Measurements from ENCODE around the gene GABRG3. TPM values are rescaled to one million over a fixed set of nuclear protein-coding genes. Genes with fewer than 3 reads are reported as not detected.
A peak's percentile ranks its signal among the peaks of the same experiment; 100 is the strongest.

The GABRG3 gene
- total and polyA plus RNA-seq, 4 donors, result 0.02 to 0.19 TPM; not detected in 2

DNA sequence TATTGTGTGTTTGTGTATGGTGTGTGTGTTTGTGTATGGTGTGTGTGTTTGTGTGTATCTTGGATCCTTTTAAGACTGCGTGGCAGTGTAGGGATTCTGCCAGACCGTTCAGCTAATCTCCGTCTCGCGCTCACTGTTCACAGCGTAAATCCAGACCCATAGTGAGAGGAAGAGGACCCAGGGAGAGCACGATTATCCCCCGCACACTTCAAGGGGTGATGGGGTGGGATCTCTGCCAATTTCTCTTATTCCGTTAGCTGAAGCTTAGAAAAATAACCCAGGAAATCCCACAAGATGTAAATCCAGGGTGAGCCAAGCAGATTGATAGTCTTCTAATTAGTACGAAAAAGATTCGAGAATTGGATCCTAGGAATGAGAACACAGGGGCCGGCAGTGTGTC, 381.2 kb downstream of the GABRG3 start:
- 92% methylated on average over 12 of the region's 12 CpGs for WGBS
- Histone ChIP-seq H3K27me3 (ENCODE audit: control insufficient read depth in 4 of 4, insufficient read depth in 4 of 4, low read length in 3 of 4) (no peaks in the 10 kb centered on the region), H3K4me1 (ENCODE audit: control insufficient read depth in 4 of 4, insufficient read depth in 4 of 4, low read length in 3 of 4) (no peaks in the 10 kb centered on the region), H3K9ac (ENCODE audit: low read depth in 1 of 2, low read length in 2 of 2) (no peak overlapping the region), H3K36me3 (ENCODE audit: control insufficient read depth in 4 of 4, insufficient read depth in 3 of 4, low read depth in 1 of 4, low read length in 3 of 4) (no peaks in the 10 kb centered on the region), H3K27ac (ENCODE audit: low read depth in 1 of 2, low read length in 2 of 2) (no peak overlapping the region), H3K9me3 (ENCODE audit: control insufficient read depth in 4 of 4, low read length in 3 of 4) (no peaks in the 10 kb centered on the region), H3K4me3 (ENCODE audit: low read depth in 1 of 3, low read length in 3 of 3) (no peak overlapping the region)
- DNase-seq (ENCODE audit: low spot score), result no peak
- TF ChIP-seq, protein P1, sequence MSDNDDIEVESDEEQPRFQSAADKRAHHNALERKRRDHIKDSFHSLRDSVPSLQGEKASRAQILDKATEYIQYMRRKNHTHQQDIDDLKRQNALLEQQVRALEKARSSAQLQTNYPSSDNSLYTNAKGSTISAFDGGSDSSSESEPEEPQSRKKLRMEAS (IDR thresholded peaks at IDR 0.05), result no peak
- TF ChIP-seq, protein P2, sequence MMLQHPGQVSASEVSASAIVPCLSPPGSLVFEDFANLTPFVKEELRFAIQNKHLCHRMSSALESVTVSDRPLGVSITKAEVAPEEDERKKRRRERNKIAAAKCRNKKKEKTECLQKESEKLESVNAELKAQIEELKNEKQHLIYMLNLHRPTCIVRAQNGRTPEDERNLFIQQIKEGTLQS (IDR thresholded peaks at IDR 0.05), result no peak

DNA sequence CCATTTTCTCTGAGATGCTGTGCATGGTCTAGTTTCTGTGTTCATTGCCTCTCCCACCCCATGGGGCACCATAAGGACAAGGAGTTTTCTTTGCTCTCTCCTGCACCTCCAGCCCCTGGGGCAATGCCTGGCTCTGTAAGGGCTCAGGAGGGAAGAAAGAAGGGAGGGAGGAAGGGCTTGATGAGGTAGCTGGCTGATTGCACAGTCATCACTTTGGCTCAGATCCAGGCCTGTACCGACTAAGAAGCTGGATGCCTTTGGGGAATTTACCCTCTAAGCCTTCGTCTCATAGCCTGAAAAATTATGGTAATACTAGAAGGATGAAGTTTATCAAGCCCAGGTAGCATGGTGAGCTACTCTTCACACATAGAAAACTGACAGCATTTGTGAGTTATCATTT, 382.9 kb downstream of the GABRG3 start:
- TF ChIP-seq, protein P2 (IDR thresholded peaks at IDR 0.05), result no peak
- TF ChIP-seq HNF4A (conservative IDR thresholded peaks at IDR 0.05) (no peak), SP1 (IDR thresholded peaks at IDR 0.05) (no peak), FOXA1 (IDR thresholded peaks at IDR 0.05) (no peak), JUND (IDR thresholded peaks at IDR 0.05) (no peak)
- TF ChIP-seq, protein P3, sequence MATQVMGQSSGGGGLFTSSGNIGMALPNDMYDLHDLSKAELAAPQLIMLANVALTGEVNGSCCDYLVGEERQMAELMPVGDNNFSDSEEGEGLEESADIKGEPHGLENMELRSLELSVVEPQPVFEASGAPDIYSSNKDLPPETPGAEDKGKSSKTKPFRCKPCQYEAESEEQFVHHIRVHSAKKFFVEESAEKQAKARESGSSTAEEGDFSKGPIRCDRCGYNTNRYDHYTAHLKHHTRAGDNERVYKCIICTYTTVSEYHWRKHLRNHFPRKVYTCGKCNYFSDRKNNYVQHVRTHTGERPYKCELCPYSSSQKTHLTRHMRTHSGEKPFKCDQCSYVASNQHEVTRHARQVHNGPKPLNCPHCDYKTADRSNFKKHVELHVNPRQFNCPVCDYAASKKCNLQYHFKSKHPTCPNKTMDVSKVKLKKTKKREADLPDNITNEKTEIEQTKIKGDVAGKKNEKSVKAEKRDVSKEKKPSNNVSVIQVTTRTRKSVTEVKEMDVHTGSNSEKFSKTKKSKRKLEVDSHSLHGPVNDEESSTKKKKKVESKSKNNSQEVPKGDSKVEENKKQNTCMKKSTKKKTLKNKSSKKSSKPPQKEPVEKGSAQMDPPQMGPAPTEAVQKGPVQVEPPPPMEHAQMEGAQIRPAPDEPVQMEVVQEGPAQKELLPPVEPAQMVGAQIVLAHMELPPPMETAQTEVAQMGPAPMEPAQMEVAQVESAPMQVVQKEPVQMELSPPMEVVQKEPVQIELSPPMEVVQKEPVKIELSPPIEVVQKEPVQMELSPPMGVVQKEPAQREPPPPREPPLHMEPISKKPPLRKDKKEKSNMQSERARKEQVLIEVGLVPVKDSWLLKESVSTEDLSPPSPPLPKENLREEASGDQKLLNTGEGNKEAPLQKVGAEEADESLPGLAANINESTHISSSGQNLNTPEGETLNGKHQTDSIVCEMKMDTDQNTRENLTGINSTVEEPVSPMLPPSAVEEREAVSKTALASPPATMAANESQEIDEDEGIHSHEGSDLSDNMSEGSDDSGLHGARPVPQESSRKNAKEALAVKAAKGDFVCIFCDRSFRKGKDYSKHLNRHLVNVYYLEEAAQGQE (IDR thresholded peaks at IDR 0.05), result no peak
- TF ChIP-seq, protein P4, sequence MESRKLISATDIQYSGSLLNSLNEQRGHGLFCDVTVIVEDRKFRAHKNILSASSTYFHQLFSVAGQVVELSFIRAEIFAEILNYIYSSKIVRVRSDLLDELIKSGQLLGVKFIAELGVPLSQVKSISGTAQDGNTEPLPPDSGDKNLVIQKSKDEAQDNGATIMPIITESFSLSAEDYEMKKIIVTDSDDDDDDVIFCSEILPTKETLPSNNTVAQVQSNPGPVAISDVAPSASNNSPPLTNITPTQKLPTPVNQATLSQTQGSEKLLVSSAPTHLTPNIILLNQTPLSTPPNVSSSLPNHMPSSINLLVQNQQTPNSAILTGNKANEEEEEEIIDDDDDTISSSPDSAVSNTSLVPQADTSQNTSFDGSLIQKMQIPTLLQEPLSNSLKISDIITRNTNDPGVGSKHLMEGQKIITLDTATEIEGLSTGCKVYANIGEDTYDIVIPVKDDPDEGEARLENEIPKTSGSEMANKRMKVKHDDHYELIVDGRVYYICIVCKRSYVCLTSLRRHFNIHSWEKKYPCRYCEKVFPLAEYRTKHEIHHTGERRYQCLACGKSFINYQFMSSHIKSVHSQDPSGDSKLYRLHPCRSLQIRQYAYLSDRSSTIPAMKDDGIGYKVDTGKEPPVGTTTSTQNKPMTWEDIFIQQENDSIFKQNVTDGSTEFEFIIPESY (IDR thresholded peaks at IDR 0.05), result no peak
- DNase-seq (ENCODE audit: low spot score), result no peak
- H3K9me3 ChIP-seq (ENCODE audit: control insufficient read depth in 4 of 4, low read length in 3 of 4), result no peaks in the 10 kb centered on the region
- 71% methylated on average over 2 of the region's 2 CpGs for WGBS
- H3K4me1 ChIP-seq (ENCODE audit: control insufficient read depth in 4 of 4, insufficient read depth in 4 of 4, low read length in 3 of 4), result no peaks in the 10 kb centered on the region
- H3K9ac ChIP-seq (ENCODE audit: low read depth in 1 of 2, low read length in 2 of 2), result no peak overlapping the region
- no peak overlapping the region for H3K4me3 ChIP-seq (ENCODE audit: low read depth in 1 of 3, low read length in 3 of 3)
- no peak overlapping the region for H3K27ac ChIP-seq (ENCODE audit: low read depth in 1 of 2, low read length in 2 of 2)
- no peaks in the 10 kb centered on the region for H3K36me3 ChIP-seq (ENCODE audit: control insufficient read depth in 4 of 4, insufficient read depth in 3 of 4, low read depth in 1 of 4, low read length in 3 of 4)
- no peaks in the 10 kb centered on the region for H3K27me3 ChIP-seq (ENCODE audit: control insufficient read depth in 4 of 4, insufficient read depth in 4 of 4, low read length in 3 of 4)

DNA sequence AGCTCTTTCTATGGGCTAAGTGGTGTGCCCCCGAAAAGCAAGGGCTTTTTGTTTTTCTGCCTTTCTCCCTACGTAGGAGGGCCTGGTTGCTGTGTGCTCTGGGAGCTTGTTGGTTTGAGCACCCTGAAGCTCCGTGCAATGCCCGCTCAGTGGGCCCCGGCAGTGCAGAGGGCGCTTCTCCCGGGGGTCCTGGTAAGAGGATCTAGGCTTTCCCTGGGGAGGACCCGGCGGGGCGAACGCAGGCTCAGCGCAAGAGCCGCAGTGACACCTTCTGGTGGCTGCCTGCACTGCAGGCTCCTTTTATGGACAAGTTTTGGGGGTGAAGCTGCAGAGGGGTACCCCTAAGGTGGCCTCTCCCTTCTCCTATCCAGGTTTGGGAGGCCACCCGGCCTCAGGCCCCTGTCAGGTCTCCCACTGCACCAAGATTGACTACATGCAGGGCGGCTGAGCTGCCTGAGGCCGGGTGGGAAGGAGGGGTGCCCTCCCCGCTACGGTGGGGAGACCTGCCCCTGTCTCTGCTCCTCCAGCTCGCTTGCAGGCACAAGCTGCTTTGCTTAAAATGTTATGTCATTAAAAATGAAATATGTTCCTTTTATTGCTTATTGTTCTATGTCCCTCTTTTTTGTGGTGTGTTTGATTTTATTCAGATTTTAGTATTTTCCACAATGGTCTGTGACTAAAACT, 387.9 kb downstream of the GABRG3 start:
- H3K4me3 ChIP-seq (ENCODE audit: low read depth in 1 of 3, low read length in 3 of 3), result no peak overlapping the region

More for the DNA sequence above, 387.9 kb downstream of the GABRG3 start:
- no peak for DNase-seq (ENCODE audit: low spot score)
- H3K36me3 ChIP-seq (ENCODE audit: control insufficient read depth in 4 of 4, insufficient read depth in 3 of 4, low read depth in 1 of 4, low read length in 3 of 4), result no peaks in the 10 kb centered on the region
- TF ChIP-seq JUND (IDR thresholded peaks at IDR 0.05), result no peak
- TF ChIP-seq, protein P5, sequence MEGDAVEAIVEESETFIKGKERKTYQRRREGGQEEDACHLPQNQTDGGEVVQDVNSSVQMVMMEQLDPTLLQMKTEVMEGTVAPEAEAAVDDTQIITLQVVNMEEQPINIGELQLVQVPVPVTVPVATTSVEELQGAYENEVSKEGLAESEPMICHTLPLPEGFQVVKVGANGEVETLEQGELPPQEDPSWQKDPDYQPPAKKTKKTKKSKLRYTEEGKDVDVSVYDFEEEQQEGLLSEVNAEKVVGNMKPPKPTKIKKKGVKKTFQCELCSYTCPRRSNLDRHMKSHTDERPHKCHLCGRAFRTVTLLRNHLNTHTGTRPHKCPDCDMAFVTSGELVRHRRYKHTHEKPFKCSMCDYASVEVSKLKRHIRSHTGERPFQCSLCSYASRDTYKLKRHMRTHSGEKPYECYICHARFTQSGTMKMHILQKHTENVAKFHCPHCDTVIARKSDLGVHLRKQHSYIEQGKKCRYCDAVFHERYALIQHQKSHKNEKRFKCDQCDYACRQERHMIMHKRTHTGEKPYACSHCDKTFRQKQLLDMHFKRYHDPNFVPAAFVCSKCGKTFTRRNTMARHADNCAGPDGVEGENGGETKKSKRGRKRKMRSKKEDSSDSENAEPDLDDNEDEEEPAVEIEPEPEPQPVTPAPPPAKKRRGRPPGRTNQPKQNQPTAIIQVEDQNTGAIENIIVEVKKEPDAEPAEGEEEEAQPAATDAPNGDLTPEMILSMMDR (IDR thresholded peaks at IDR 0.05; ENCODE audit: low read depth, low read length, missing input control), result peak; percentile 48
- TF ChIP-seq RXRA (IDR thresholded peaks at IDR 0.05), result no peak
- TF ChIP-seq RAD21 (IDR thresholded peaks at IDR 0.05), result peak; percentile 64 to 71
- H3K9me3 ChIP-seq (ENCODE audit: control insufficient read depth in 4 of 4, low read length in 3 of 4), result no peaks in the 10 kb centered on the region
- no peaks in the 10 kb centered on the region for H3K4me1 ChIP-seq (ENCODE audit: control insufficient read depth in 4 of 4, insufficient read depth in 4 of 4, low read length in 3 of 4)
- WGBS, result 26% methylated on average over 19 of the region's 19 CpGs
- H3K27me3 ChIP-seq (ENCODE audit: control insufficient read depth in 4 of 4, insufficient read depth in 4 of 4, low read length in 3 of 4), result peaks cover 0 to 2% (median 0%) of the 10 kb centered on the region in 4 donors
- H3K27ac ChIP-seq (ENCODE audit: low read depth in 1 of 2, low read length in 2 of 2), result no peak overlapping the region
- no peak overlapping the region for H3K9ac ChIP-seq (ENCODE audit: low read depth in 1 of 2, low read length in 2 of 2)

Measured in liver (tissue), 9 donors.